GM19468 (cell line): ENCODE results near the gene SATB2.

ENCODE experiments used
- ATAC-seq: cut with Tn5 transposase; IDR thresholded peaks from one replicate; pipeline ENCODE4 v1.9.1; 2021; ENCODE audit warnings: mild to moderate bottlenecking, moderate library complexity, moderate number of reproducible peaks; ENCODE audit not compliant: unreplicated experiment; ENCODE audit errors: extremely low read depth

Gene SATB2

DNA sequence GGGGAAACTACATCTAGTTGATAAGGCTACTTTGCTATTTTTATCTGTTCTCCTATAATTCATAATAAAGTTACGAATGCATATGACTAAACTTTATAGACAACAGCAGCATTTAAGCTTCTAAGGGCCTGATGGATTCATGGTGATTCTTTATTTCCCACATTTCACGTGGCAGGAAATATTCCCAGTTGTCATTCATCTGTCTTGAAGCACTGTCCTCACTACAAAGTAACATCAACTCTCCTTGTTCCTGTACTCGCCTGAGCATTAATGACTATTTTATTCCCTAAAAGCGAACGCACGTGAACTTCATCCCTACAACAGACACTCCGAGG is 2.6 kb downstream of the SATB2 start:
- ATAC-seq: no peak

GRCh38 chr2:199452991-199453379 is 4.8 kb downstream of the SATB2 start:
- ATAC-seq: no peak

DNA sequence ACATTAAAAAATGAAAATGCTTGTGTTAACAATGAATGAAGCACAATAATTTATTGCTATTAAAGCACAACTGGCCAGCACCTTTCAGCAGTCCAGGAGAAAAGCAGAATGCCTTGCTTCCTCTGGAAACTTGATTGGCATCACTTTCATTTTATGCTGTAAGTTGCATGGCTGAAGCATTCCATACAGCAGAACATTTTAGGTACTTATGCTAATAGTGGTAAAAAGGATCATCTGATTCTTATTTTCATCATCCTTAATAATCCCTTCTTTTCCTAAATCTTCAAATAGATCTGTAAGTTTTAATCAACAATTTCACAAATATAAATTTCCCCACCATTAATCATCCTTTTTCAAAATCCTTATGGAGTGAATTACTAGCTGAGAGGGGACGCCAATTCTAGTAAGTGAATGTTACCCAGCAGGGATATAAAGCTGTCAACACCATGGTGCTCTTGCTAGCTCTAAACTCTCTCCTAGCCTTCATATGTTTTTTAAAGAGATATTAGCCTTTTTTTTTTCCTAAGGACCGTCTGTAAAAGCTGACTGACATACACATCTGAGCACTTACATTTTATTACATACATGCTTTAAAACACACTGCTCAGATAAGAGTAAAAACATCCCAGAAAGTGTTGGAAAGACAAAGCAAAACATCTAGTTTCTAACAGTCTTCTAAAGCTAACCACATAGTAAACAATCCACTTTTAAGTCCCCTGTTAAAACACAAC is 5.3 kb downstream of the SATB2 start:
- ATAC-seq: no peak

- no peak for ATAC-seq
These were observed 7.8 kb downstream of the SATB2 start for GRCh38 chr2:199449956-199450355.

DNA sequence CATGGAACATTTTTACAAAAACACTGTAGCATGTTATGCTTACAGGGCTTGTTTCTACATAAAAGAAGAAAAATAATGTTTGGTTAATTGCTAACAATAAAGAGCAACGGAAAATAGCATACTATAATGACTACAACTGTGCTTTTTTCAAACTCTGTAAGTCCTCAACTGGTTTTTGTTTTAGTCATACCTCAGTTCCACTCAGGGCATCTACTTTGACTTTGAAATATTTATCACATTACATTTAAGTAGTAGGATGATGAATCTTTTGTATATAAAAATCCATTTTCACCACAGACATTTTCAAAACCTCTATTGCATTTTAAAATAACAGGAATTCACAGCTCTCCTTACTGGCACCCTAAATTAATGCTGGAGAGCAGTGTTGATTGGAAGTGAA is 8.3 kb downstream of the SATB2 start:
- no peak for ATAC-seq

GRCh38 chr2:199446996-199447576 is 10.7 kb downstream of the SATB2 start:
- ATAC-seq: no peak

- no peak for ATAC-seq
These were observed 13.0 kb downstream of the SATB2 start for GRCh38 chr2:199444749-199445148.

DNA sequence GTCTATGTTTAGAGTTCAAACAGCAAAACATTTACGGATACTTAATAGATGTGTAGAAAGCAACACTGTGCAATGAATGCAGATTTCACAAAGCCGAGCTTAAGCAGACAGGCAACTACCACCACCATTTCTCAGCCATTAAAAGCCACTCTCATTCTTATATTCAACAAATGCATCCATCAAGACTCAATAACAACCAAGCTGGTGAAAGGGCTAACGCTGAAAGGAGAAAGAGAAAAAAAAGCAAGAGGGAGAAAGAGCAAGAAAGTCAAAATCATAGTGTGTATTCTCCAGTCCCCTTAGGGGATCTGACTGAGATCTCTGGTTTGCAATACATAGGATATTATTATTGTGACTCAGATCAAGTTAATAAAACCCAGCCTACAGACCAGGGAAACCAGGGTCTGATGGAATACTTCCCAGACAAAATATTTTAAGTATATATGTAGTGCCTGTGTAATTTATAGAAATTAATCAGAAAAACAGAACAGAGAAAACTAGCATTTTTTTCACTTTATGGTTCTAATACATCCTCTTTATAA is 14.1 kb downstream of the SATB2 start:
- ATAC-seq: no peak

GRCh38 chr2:199442173-199442572 is 15.6 kb downstream of the SATB2 start:
- no peak for ATAC-seq

DNA sequence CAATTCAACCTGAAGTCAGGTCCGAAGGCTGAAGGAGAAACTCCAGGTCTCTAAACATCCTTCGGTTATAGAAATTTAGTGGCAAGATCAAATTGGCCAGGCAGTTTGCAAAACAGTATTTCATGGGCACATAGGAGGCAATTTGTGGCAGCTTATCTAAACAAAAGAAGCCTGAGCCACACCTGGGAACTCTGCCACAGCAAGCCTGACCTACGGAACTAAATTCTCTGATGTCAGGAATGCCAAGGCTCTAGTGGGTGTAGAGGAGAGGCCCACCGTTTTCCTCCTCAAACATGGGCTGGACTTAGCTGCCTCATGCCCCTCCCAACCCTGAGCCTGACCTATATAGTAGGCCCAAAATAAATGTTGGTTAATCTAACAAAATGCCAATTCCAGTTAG is 16.0 kb downstream of the SATB2 start:
- no peak for ATAC-seq

DNA sequence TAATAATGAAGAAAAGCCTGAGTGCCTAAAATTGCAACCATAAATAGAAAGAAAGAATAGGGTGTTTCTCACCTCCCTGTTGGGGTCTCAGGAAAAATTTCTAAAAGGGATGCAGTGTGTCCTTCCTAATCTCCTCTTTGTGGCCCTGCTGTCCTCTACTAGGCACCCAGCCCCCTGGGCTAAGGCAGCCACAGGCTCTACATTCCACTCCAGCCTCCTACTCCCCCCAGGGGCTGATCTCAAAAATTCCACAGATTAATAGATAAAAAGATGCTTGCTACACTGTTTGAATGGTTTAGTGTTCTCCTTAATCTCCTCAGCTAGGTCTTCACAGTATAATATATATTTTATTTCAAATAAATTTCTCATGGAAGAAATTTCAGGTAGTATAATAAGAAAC is 17.6 kb downstream of the SATB2 start:
- no peak for ATAC-seq

DNA sequence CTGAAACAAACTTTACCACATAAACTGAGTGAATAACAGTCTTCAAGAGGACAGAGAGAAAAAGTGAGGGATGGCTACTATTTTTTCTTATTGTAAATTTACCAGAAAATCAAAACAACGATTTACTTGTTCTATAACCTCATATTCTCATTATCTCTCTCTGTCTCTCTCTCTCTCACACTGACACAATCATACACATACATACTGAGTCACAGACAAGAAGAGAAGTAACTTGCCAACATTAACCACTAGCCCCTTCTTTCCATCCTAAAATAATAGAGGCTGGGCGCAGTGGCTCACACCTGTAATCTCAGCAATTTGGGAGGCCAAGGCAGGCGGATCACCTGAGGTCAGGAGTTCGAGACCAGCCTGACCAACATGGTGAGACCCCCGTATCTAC is 18.2 kb downstream of the SATB2 start:
- ATAC-seq: no peak

- no peak for ATAC-seq
These were observed 18.7 kb downstream of the SATB2 start for GRCh38 chr2:199439066-199439465.

- no peak for ATAC-seq
These were observed 23.2 kb downstream of the SATB2 start for GRCh38 chr2:199434555-199434954.

DNA sequence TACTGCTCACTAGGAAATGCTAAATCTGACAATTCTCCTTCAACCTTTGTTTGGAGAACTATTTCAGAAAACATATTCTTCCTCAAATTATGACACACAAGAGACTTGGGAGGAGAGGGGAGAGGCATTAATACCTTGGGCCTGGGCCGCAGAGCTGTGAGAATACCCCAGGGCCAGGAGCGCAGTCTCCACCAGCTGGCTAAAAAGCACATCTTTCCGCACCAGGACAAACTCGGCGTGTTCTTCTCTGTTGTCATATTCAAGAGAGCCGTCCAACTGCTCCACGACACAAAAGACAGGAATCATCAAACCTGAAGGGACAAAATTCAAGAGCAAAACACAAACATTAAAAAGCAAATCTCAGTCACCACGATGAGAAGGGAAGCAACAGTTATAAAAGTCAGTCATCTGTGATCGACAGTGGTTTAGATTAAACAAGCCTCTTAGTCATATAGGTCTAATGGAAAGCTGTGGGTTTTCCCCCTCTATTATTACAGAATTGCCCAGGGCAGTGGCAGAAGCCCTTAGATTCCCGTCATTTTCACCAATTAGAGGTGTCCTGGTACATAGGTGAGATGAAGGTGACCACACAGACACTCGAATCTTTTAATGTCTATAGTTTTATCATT is 24.4 kb downstream of the SATB2 start:
- no peak for ATAC-seq

- no peak for ATAC-seq
These were observed 26.0 kb downstream of the SATB2 start for GRCh38 chr2:199431746-199432213.

- no peak for ATAC-seq
These were observed 27.5 kb downstream of the SATB2 start for GRCh38 chr2:199430214-199430613.

DNA sequence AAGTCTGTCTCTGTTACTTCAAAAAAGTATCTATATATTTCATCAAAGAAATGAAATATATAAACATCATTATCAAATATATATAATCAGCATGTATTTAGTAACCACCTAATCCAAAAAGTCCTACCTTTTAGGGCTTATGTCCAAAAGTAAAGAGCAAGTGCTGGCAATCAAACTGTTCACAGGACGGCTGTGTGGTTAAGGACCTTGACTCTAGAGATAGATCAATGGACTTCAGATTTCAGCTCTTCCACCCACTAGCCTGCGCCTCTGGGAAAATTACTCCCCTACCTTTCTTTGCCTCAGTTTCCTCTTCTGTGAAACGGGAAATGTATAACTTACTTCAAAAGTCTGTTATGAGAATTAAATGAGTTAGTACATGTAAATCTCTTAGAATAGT is 29.4 kb downstream of the SATB2 start:
- no peak for ATAC-seq

DNA sequence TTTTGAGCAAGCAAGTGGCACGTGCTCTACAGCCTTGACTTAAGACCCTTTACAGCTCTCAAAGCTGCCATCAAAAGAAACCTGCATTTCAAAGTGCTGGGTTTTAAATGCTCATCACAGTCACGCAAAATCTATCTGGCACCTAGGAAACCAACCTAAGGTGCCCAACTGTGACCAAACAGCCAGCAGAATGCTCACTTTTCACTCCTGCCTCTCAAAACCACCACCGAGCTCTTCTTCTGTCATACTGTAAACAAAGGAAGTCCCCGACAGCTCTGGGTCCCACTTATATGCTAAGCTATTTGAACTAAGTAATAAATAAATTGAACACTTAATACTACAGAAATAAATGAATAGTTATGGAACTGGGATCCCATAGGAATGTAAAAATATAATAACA is 33.6 kb downstream of the SATB2 start:
- no peak for ATAC-seq

DNA sequence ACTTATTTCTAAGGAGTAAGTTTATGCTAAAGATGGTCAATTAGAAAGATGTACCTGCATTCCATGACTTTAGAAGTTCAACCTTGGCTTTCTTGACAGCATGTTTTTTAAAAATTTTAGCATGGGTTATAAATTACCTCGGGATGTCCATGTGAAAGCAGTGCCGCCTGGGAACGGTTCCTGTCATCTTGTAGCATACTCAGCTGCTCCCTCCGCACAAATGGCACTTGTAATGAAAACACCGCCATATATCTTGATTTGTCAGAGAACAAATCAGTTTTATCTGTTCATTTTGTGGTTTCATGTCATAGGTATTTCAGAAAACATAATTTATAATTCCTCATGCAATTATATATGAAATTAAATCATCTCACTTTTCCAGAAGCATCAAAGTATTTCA is 38.3 kb downstream of the SATB2 start:
- no peak for ATAC-seq

DNA sequence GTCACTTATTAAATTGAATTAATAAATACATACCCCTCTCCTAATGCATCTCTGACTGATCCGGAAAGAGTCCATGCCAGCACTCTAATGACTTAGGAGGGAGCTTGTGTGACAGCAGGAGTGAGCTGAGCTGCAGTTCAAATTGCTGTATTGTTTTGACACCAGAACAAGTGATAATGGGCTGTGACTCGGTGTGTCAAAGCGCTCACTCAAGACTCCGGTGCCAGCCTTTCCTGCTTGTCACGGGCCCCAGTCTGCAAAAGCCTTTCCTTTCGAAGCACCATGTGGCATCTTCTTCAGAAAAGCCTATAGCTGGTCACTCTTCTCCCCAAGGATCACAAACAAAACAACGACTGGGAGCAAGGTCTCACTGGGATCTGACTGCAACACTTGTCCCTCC is 43.3 kb downstream of the SATB2 start:
- no peak for ATAC-seq

GRCh38 chr2:199414001-199414400 is 43.7 kb downstream of the SATB2 start:
- ATAC-seq: no peak
